ENCODE results near the gene FBXO31. TPM values are rescaled to one million over a fixed set of nuclear protein-coding genes. Genes with fewer than 3 reads are reported as not detected.

The FBXO31 gene
- polyA plus RNA-seq, 1 donor: 29.3 TPM

- DNase-seq: no peak
These were observed 44.4 kb downstream of the FBXO31 start for GRCh38 chr16:87339086-87339723.

- no peak for DNase-seq
These were observed 45.3 kb downstream of the FBXO31 start for GRCh38 chr16:87338155-87338765.

- DNase-seq: no peak
These were observed 46.3 kb downstream of the FBXO31 start for GRCh38 chr16:87337262-87337771.

GRCh38 chr16:87336434-87337240 lies 46.9 kb downstream of the FBXO31 start:
- no peak for DNase-seq

GRCh38 chr16:87335625-87336433 lies 47.7 kb downstream of the FBXO31 start:
- DNase-seq: no peak

GRCh38 chr16:87334651-87335624 lies 48.6 kb downstream of the FBXO31 start:
- DNase-seq: no peak

- DNase-seq: no peak
These were observed 49.8 kb downstream of the FBXO31 start for GRCh38 chr16:87333581-87334331.

GRCh38 chr16:87333101-87333500 lies 50.5 kb downstream of the FBXO31 start:
- DNase-seq: no peak

GRCh38 chr16:87332150-87332549 lies 51.4 kb downstream of the FBXO31 start:
- no peak for DNase-seq

GRCh38 chr16:87331241-87331801 lies 52.3 kb downstream of the FBXO31 start:
- no peak for DNase-seq

GRCh38 chr16:87330646-87331045 lies 52.9 kb downstream of the FBXO31 start:
- no peak for DNase-seq

GRCh38 chr16:87330257-87330624 lies 53.3 kb downstream of the FBXO31 start:
- no peak for DNase-seq

GRCh38 chr16:87329436-87330256 lies 53.9 kb downstream of the FBXO31 start:
- DNase-seq: no peak

GRCh38 chr16:87328846-87329245 lies 54.7 kb downstream of the FBXO31 start:
- DNase-seq: no peak

- no peak for DNase-seq
These were observed 55.6 kb downstream of the FBXO31 start for GRCh38 chr16:87327798-87328495.

- DNase-seq: no peak
These were observed 57.4 kb downstream of the FBXO31 start for GRCh38 chr16:87326151-87326571.

GRCh38 chr16:87325423-87325858 lies 58.1 kb downstream of the FBXO31 start:
- no peak for DNase-seq

All from hindlimb muscle (tissue), 1 donor.